GM12865 (cell line): Measurements from ENCODE around the gene KLHL29.

Experiments
- DNase-seq: peaks from one replicate; pipeline ENCODE4 v3.0.0; 2010; ENCODE audit warnings: low read depth
- H3K4me3 ChIP-seq: 2 replicates; pipeline ENCODE4 v1.5.1; 2011; ENCODE audit warnings: mild to moderate bottlenecking, low read depth, low read length, control low read depth
- CTCF ChIP-seq: IDR thresholded peaks from 2 replicates; pipeline ENCODE4 v1.5.1; 2011; ENCODE audit warnings: low read length, control low read depth, low read depth, inconsistent platforms; ENCODE audit not compliant: insufficient read depth; ENCODE audit errors: missing control alignments

The KLHL29 gene

GRCh38 chr2:23475473-23475872 lies 90.5 kb downstream of the KLHL29 start:
- H3K4me3 ChIP-seq: no peak overlapping the region
- DNase-seq: no peak
- TF ChIP-seq CTCF: no peak

DNA sequence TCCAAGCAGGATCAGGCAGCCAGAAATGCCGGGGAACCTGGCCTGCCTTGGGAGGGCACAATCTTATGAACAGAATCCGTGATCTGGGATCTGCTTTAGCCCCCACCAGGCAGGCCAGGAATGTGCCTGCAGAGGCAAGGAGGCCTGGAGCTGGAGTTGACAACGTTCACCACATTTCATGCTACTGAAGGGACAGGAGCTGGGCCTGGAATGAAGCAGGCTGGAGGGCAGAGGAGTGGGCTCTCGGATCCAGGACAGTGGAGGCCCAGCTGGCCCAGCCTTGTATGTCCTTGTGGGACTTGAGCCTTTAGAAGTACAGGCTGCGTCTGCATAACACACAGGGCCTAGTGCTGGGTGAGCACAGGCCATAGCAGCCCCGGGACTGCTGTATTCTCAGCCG lies 91.8 kb downstream of the KLHL29 start:
- no peak overlapping the region for H3K4me3 ChIP-seq
- no peak for DNase-seq
- TF ChIP-seq CTCF: no peak

- TF ChIP-seq CTCF: no peak
- H3K4me3 ChIP-seq: no peak overlapping the region
- no peak for DNase-seq
These were observed 92.4 kb downstream of the KLHL29 start for GRCh38 chr2:23477392-23477791.

- no peak overlapping the region for H3K4me3 ChIP-seq
- TF ChIP-seq CTCF: no peak
- DNase-seq: no peak
These were observed 93.3 kb downstream of the KLHL29 start for GRCh38 chr2:23478087-23478932.

- DNase-seq: no peak
- TF ChIP-seq CTCF: no peak
- H3K4me3 ChIP-seq: no peak overlapping the region
These were observed 94.1 kb downstream of the KLHL29 start for GRCh38 chr2:23478933-23479683.

GRCh38 chr2:23480957-23481797 lies 96.2 kb downstream of the KLHL29 start:
- TF ChIP-seq CTCF: no peak
- no peak overlapping the region for H3K4me3 ChIP-seq
- no peak for DNase-seq
